HEK293 (cell line): ENCODE measurements around the gene HSPB3.
"Not testable (repeated sequence)": the region's sequence is repeated elsewhere in the genome, so short reads cannot be mapped to it uniquely, and the experiment has no call there.

Experiments
- CTCF ChIA-PET: fragments of 350-600 bp; formaldehyde crosslinking; extraction: SDS; loops from one replicate; lab custom pipeline; 2021; ENCODE audit warnings: antibody characterized with exemption; lab: Yijun Ruan, JAX
- POLR2A ChIA-PET: fragments of 300-600 bp; formaldehyde crosslinking; extraction: SDS; loops from one replicate; lab custom pipeline; 2020; ENCODE audit warnings: antibody characterized with exemption, inconsistent platforms; lab: Yijun Ruan, JAX
- H3K27ac ChIP-seq: fragments of 200-500 bp; sonication (Bioruptor generic); 2 replicates; pipeline ENCODE4 v1.5.1; 2014; ENCODE audit warnings: low read depth, low read length, control low read depth, inconsistent platforms; ENCODE audit errors: extremely low read depth
- H3K36me3 ChIP-seq, 2 experiments: fragments of 200-500 bp in 1 of 2; sonication (Bioruptor generic) in 1 of 2; 1 replicate in 1 of 2; 2 replicates in 1 of 2; pipeline ENCODE4 v1.5.1; 2014 to 2017; ENCODE audit warnings: inconsistent platforms in 2 of 2, low read length in 2 of 2; ENCODE audit not compliant: control insufficient read depth in 2 of 2, insufficient read depth in 1 of 2
- H3K4me1 ChIP-seq: fragments of 200-500 bp; sonication (Bioruptor generic); 2 replicates; pipeline ENCODE4 v1.5.1; 2014; ENCODE audit warnings: mild to moderate bottlenecking, low read length, inconsistent platforms; ENCODE audit not compliant: control insufficient read depth, insufficient read depth
- H3K4me3 ChIP-seq: 2 replicates; pipeline ENCODE4 v1.5.1; 2011; ENCODE audit warnings: low read depth, mild to moderate bottlenecking, control low read depth, low read length, moderate library complexity
- H3K9me3 ChIP-seq: fragments of 200-500 bp; sonication (Bioruptor generic); 2 replicates; pipeline ENCODE4 v1.5.1; 2014; ENCODE audit warnings: low read depth, low read length, inconsistent platforms; ENCODE audit not compliant: control insufficient read depth, insufficient read depth
- PATZ1 ChIP-seq: fragments of 450-650 bp; formaldehyde crosslinking; IDR thresholded peaks from 2 replicates; pipeline ENCODE4 v1.5.1; 2016; ENCODE audit warnings: missing biosample characterization, missing genetic modification characterization
- YY1 ChIP-seq: fragments of 450-650 bp; formaldehyde crosslinking; IDR thresholded peaks from 2 replicates; pipeline ENCODE4 v1.5.1; 2018; ENCODE audit warnings: missing biosample characterization, missing genetic modification characterization
- ZBTB44 ChIP-seq: fragments of 450-650 bp; IDR thresholded peaks from 2 replicates; pipeline ENCODE4 v1.5.1; 2018; ENCODE audit warnings: missing biosample characterization, mild to moderate bottlenecking, missing genetic modification characterization
- ZBTB8A ChIP-seq: fragments of 450-650 bp; formaldehyde crosslinking; IDR thresholded peaks from 2 replicates; pipeline ENCODE4 v1.5.1; 2016; ENCODE audit warnings: missing biosample characterization, missing genetic modification characterization
- ZEB2 ChIP-seq: fragments of 450-650 bp; formaldehyde crosslinking; IDR thresholded peaks from 2 replicates; pipeline ENCODE4 v1.5.1; 2016; ENCODE audit warnings: missing biosample characterization, missing genetic modification characterization
- ZNF174 ChIP-seq: fragments of 450-650 bp; formaldehyde crosslinking; IDR thresholded peaks from 2 replicates; pipeline ENCODE4 v1.5.0; 2017; ENCODE audit warnings: missing biosample characterization, mild to moderate bottlenecking, missing genetic modification characterization
- ZNF18 ChIP-seq: fragments of 450-650 bp; formaldehyde crosslinking; IDR thresholded peaks from 2 replicates; pipeline ENCODE4 v1.5.1; 2016; ENCODE audit warnings: missing biosample characterization, missing genetic modification characterization
- ZNF2 ChIP-seq: fragments of 450-650 bp; formaldehyde crosslinking; IDR thresholded peaks from 2 replicates; pipeline ENCODE4 v1.5.1; 2016; ENCODE audit warnings: missing biosample characterization, missing genetic modification characterization
- ZNF350 ChIP-seq: fragments of 450-650 bp; formaldehyde crosslinking; IDR thresholded peaks from 2 replicates; pipeline ENCODE4 v1.5.0; 2017; ENCODE audit warnings: missing biosample characterization, mild to moderate bottlenecking, missing genetic modification characterization
- ZNF433 ChIP-seq: fragments of 450-650 bp; formaldehyde crosslinking; IDR thresholded peaks from 2 replicates; pipeline ENCODE4 v1.5.1; 2016; ENCODE audit warnings: missing biosample characterization, missing genetic modification characterization, low read depth
- ZNF626 ChIP-seq: fragments of 450-650 bp; sonication (Bioruptor Pico); formaldehyde crosslinking; IDR thresholded peaks from 2 replicates; pipeline ENCODE4 v1.5.1; 2018; ENCODE audit warnings: missing biosample characterization, missing genetic modification characterization, inconsistent platforms
- ZNF654 ChIP-seq: fragments of 450-650 bp; formaldehyde crosslinking; IDR thresholded peaks from 2 replicates; pipeline ENCODE4 v1.5.1; 2016; ENCODE audit warnings: low read depth, missing biosample characterization, missing genetic modification characterization
- ZNF660 ChIP-seq: fragments of 450-650 bp; IDR thresholded peaks from 2 replicates; pipeline ENCODE4 v1.5.1; 2018; ENCODE audit warnings: missing biosample characterization, mild to moderate bottlenecking, missing genetic modification characterization
- ZNF768 ChIP-seq: fragments of 450-650 bp; formaldehyde crosslinking; IDR thresholded peaks from 2 replicates; pipeline ENCODE4 v1.5.1; 2018; ENCODE audit warnings: missing biosample characterization, mild to moderate bottlenecking, missing genetic modification characterization
- ZNF777 ChIP-seq: fragments of 450-650 bp; formaldehyde crosslinking; IDR thresholded peaks from 2 replicates; pipeline ENCODE4 v1.5.1; 2017; ENCODE audit warnings: missing biosample characterization, missing genetic modification characterization, borderline replicate concordance
- TF ChIP-seq, protein P1 (sequence below): fragments of 450-650 bp; formaldehyde crosslinking; IDR thresholded peaks from 2 replicates; pipeline ENCODE4 v1.5.1; 2016; ENCODE audit warnings: missing biosample characterization, missing genetic modification characterization
- TF ChIP-seq, protein P2 (sequence below): fragments of 450-650 bp; formaldehyde crosslinking; IDR thresholded peaks from 2 replicates; pipeline ENCODE4 v1.5.1; 2016; ENCODE audit warnings: missing biosample characterization, missing genetic modification characterization

HSPB3 gene

DNA sequence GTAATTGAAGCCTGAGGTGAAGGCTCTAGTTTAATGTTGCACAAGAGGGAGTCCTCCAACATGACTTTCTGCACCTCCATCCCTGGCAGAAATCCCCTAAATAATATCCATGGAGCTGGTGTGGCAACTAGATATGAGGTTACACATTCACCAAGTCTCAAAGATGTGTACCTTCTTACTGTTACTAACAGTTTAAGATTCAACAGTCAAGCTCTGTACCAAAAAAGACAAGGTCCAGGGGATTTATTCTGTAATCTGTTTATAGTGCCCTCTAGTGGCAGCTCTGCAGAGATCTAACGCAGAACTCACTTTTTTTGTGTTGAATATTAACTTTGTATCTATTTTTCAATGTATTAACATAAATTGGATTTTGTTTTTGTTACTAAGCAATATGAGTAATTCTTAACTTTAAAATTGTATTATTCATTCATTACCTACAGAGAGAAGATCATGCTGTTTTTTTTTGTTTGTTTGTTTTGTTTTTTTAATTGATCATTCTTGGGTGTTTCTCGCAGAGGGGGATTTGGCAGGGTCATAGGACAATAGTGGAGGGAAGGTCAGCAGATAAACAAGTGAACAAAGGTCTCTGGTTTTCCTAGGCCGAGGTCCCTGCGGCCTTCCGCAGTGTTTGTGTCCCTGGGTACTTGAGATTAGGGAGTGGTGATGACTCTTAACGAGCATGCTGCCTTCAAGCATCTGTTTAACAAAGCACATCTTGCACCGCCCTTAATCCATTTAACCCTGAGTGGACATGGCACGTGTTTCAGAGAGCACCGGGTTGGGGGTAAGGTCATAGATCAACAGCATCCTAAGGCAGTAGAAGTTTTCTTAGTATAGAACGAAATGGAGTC lies 35.7 kb upstream of the HSPB3 start:
- CTCF ChIA-PET, result interaction anchor here (0.5 to 2.0 kb wide), 28 partner anchors 9 to 1589 kb away, joined by 3 to 30 read pairs (median 4); partner anchors contain the start of gene SNX18
- not testable (repeated sequence) for H3K36me3 ChIP-seq, H3K4me1 ChIP-seq, H3K4me3 ChIP-seq, H3K9me3 ChIP-seq, H3K27ac ChIP-seq
- TF ChIP-seq, protein P1, sequence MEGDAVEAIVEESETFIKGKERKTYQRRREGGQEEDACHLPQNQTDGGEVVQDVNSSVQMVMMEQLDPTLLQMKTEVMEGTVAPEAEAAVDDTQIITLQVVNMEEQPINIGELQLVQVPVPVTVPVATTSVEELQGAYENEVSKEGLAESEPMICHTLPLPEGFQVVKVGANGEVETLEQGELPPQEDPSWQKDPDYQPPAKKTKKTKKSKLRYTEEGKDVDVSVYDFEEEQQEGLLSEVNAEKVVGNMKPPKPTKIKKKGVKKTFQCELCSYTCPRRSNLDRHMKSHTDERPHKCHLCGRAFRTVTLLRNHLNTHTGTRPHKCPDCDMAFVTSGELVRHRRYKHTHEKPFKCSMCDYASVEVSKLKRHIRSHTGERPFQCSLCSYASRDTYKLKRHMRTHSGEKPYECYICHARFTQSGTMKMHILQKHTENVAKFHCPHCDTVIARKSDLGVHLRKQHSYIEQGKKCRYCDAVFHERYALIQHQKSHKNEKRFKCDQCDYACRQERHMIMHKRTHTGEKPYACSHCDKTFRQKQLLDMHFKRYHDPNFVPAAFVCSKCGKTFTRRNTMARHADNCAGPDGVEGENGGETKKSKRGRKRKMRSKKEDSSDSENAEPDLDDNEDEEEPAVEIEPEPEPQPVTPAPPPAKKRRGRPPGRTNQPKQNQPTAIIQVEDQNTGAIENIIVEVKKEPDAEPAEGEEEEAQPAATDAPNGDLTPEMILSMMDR (tag by site-specific recombination), result peak; percentile 48; the same call in 1 of the 2 replicates
- TF ChIP-seq ZNF654 (tag by site-specific recombination), result peak; percentile 65
- TF ChIP-seq ZNF2, result peak; percentile 92
- TF ChIP-seq, protein P2, sequence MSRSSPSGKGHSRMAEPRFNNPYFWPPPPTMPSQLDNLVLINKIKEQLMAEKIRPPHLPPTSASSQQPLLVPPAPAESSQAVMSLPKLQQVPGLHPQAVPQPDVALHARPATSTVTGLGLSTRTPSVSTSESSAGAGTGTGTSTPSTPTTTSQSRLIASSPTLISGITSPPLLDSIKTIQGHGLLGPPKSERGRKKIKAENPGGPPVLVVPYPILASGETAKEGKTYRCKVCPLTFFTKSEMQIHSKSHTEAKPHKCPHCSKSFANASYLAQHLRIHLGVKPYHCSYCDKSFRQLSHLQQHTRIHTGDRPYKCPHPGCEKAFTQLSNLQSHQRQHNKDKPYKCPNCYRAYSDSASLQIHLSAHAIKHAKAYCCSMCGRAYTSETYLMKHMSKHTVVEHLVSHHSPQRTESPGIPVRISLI (tag by site-specific recombination), result peak; percentile 74
- peak; percentile 75 for TF ChIP-seq ZNF660 (tag by site-specific recombination)
- POLR2A ChIA-PET, result interaction anchor here (1.3 kb wide), 2 partner anchors 108 to 109 kb away, joined by 8 to 18 read pairs; partner anchors contain the start of gene ARL15

- CTCF ChIA-PET, result interaction anchor here (2.0 kb wide), 1 partner anchor 177 kb away, joined by 30 read pairs; no protein-coding TSS in a partner anchor
- H3K4me3 ChIP-seq, H3K27ac ChIP-seq, POLR2A ChIA-PET, H3K36me3 ChIP-seq, H3K9me3 ChIP-seq, H3K4me1 ChIP-seq: not testable (repeated sequence)
These were observed 35.0 kb upstream of the HSPB3 start for GRCh38 chr5:54420511-54420910.

DNA sequence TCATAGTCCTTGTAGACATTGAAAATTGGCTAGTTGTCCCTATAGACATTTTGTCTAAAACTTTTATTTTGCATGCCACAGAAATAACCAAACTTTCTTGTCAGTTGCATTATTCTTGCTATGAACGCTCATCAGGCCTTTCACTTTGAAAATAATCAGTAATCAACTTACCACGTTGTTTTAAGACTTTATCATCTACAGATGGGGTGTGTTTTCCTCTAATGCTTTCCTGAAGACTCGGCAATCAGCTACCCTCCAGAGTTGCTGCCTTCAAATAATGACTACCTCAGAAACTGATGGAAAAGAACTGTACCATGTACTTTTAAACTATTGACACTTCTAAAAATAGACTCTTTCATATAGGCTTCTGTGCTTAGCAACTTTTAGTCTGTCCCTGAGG lies 33.5 kb upstream of the HSPB3 start:
- no peaks in the 10 kb centered on the region for H3K4me1 ChIP-seq
- no peaks in the 10 kb centered on the region for H3K9me3 ChIP-seq
- no peak overlapping the region for H3K27ac ChIP-seq
- TF ChIP-seq ZNF433 (tag by site-specific recombination) (no peak), ZNF777 (tag by site-specific recombination) (no peak), ZNF174 (tag by site-specific recombination) (no peak), ZNF350 (tag by site-specific recombination) (no peak), ZBTB8A (no peak), ZNF768 (tag by site-specific recombination) (no peak), PATZ1 (tag by site-specific recombination) (no peak), ZEB2 (tag by site-specific recombination) (no peak), YY1 (tag by site-specific recombination) (no peak), ZNF18 (tag by site-specific recombination) (no peak), ZBTB44 (tag by site-specific recombination) (no peak), ZNF626 (tag by site-specific recombination) (no peak)
- ChIA-PET POLR2A (interaction anchor here (0.6 kb wide), 1 partner anchor 110 kb away, joined by 4 read pairs; no protein-coding TSS in a partner anchor), CTCF (interaction anchor here (0.8 kb wide), 1 partner anchor 178 kb away, joined by 3 read pairs; no protein-coding TSS in a partner anchor)
- no peak overlapping the region for H3K4me3 ChIP-seq
- no peaks in the 10 kb centered on the region for H3K36me3 ChIP-seq
